ENCODE measurements around the gene PKHD1. TPM values are rescaled to one million over a fixed set of nuclear protein-coding genes. Genes with fewer than 3 reads are reported as not detected.
"Not testable (repeated sequence)": the region's sequence is repeated elsewhere in the genome, so short reads cannot be mapped to it uniquely, and the experiment has no call there.

PKHD1 gene
- total RNA-seq, 2 donors from 2014 or later = 33.3 to 53.4 TPM

DNA sequence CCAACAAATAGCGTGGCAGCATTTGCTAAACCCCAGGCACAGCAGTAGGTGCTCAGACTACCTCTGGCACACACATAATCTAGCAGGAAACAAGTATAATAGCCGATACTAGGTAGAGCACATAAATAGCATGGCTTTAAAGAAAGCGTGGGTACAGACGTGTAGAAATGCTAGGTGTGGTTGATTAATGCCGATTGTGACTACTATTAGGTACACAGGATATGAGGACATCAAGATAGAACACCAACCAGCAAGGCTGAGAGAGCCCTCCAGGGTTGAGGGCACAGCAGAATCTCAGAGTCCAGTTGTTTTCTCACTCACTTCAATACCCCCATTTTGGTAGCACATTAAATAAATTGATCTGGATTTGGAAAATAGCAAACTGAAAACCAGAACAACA lies 100.5 kb downstream of the PKHD1 start:
- Histone ChIP-seq H3K9me3 (no peaks in the 10 kb centered on the region), H3K4me1 (no peaks in the 10 kb centered on the region), H3K36me3 (replicated peaks in 1 of 2; ENCODE audit: insufficient read depth in 1 of 2, low read depth in 2 of 2) (no peaks in the 10 kb centered on the region), H3K27ac (no peak overlapping the region), H3K27me3 (no peaks in the 10 kb centered on the region), H3K4me3 (no peak overlapping the region)
- WGBS, 2 donors = 48 to 68% methylated on average over 5 of the region's 5 CpGs
- DNase-seq (no peak), ATAC-seq (no peak)
- intact Hi-C loops (cut with DNase I) = no loop called here
- no peak for TF ChIP-seq POLR2A (IDR thresholded peaks at IDR 0.05)
- TF ChIP-seq, protein P1, sequence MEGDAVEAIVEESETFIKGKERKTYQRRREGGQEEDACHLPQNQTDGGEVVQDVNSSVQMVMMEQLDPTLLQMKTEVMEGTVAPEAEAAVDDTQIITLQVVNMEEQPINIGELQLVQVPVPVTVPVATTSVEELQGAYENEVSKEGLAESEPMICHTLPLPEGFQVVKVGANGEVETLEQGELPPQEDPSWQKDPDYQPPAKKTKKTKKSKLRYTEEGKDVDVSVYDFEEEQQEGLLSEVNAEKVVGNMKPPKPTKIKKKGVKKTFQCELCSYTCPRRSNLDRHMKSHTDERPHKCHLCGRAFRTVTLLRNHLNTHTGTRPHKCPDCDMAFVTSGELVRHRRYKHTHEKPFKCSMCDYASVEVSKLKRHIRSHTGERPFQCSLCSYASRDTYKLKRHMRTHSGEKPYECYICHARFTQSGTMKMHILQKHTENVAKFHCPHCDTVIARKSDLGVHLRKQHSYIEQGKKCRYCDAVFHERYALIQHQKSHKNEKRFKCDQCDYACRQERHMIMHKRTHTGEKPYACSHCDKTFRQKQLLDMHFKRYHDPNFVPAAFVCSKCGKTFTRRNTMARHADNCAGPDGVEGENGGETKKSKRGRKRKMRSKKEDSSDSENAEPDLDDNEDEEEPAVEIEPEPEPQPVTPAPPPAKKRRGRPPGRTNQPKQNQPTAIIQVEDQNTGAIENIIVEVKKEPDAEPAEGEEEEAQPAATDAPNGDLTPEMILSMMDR (IDR thresholded peaks at IDR 0.05) = no peak

DNA sequence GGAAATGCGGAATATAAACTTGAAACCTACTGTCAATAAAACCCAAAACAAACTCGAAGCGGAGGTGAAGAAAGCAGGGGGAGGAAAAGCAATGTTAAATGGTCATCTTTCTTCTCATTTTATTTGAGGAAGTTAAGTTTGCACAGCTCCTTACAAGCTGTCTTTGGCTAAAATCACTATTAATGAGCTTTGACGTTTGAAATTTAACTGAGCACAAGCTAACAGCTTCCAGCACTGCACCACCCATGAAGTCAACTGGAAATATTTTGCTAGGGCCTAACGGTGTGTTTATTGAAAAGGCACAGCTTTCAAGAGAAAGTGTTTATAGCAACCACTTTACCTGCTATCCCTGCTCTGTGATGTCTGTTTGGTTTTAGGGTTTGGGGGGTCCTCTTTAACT lies 103.8 kb downstream of the PKHD1 start:
- intact Hi-C loops (cut with DNase I) = no loop called here
- Histone ChIP-seq H3K4me3 (no peak overlapping the region), H3K27ac (peak overlapping the region in 1 of 4 donors; percentile 7), H3K36me3 (replicated peaks in 1 of 2; ENCODE audit: insufficient read depth in 1 of 2, low read depth in 2 of 2) (no peaks in the 10 kb centered on the region), H3K27me3 (no peaks in the 10 kb centered on the region), H3K4me1 (no peaks in the 10 kb centered on the region), H3K9me3 (no peaks in the 10 kb centered on the region)
- ATAC-seq (no peak), DNase-seq (no peak)
- WGBS, 2 donors = 49 to 51% methylated on average over 5 of the region's 5 CpGs
- TF ChIP-seq, protein P1 (IDR thresholded peaks at IDR 0.05) = no peak
- TF ChIP-seq POLR2A (IDR thresholded peaks at IDR 0.05) = no peak

DNA sequence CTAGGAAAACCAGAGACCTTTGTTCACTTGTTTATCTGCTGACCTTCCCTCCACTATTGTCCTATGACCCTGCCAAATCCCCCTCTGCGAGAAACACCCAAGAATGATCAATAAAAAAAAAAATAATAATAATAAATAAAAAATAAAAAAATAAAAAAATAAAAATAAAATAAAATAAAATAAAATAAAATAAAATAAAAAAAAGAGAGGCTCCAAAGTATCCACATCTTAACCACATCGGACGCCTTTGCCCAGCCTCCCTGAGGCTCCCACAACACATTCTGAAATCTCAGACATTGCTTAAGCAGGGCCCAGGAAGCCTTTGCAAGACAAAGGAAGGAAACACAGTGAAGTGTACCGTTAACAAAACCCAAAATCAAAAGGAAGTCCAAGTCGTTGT lies 104.7 kb downstream of the PKHD1 start:
- intact Hi-C loops (cut with DNase I); H3K27ac ChIP-seq: not testable (repeated sequence)

DNA sequence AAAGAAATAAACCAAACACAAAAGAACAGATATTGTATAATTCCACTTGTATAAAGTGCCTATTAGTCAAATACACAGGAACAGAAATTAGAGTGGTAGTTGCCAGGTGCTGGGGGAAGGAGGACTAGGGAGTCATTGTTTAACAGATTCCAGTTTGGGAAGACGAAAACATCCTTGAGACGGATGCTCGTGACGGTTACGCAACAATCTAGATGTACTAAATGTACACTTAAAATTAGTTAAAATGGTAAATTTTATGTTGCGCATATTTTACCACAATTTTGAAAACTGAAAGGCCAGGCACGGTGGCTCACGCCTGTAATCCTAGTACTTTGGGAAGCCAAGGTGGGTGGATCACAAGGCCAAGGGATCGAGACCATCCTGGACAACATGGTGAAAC lies 111.0 kb downstream of the PKHD1 start:
- 86 to 87% methylated on average over 9 of the region's 9 CpGs for WGBS, 2 donors
- ATAC-seq = no peak
- no peak overlapping the region for H3K27ac ChIP-seq

More for the DNA sequence above, 104.7 kb downstream of the PKHD1 start:
- not testable (repeated sequence) for ATAC-seq; H3K36me3 ChIP-seq (replicated peaks in 1 of 2; ENCODE audit: insufficient read depth in 1 of 2, low read depth in 2 of 2); H3K27me3 ChIP-seq; H3K9me3 ChIP-seq; H3K4me1 ChIP-seq; H3K4me3 ChIP-seq; DNase-seq
- WGBS, 2 donors = 68 to 72% methylated on average over 5 of the region's 5 CpGs

DNA sequence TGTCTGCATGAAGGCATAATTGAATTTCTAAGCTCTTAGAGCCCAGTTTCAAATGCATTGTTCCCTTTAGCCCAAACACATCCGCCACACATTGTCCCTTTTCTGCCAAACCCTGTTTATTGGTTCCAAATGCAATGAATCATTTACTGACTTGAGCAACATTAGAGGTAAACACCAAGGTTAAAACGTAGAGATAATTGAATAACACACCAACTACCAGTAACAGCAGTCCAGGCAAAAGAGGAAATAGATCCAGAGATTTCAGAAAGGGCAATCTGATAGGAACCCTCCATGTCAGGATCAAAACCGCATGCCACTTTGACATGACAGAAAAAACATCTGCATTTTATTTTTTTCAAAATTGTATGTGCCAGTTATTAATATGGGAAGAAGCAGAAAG lies 114.8 kb downstream of the PKHD1 start:
- Histone ChIP-seq H3K4me3 (no peak overlapping the region), H3K27ac (no peak overlapping the region), H3K36me3 (replicated peaks in 1 of 2; ENCODE audit: insufficient read depth in 1 of 2, low read depth in 2 of 2) (no peaks in the 10 kb centered on the region), H3K4me1 (no peaks in the 10 kb centered on the region), H3K9me3 (no peaks in the 10 kb centered on the region), H3K27me3 (no peaks in the 10 kb centered on the region)
- intact Hi-C loops (cut with DNase I) = no loop called here
- no peak for ATAC-seq
- DNase-seq = no peak
- no peak for TF ChIP-seq POLR2A (IDR thresholded peaks at IDR 0.05)
- TF ChIP-seq, protein P1 (IDR thresholded peaks at IDR 0.05) = no peak
- 35 to 43% methylated on average over 3 of the region's 3 CpGs for WGBS, 2 donors

More for the DNA sequence above, 111.0 kb downstream of the PKHD1 start:
- H3K27me3 ChIP-seq = no peaks in the 10 kb centered on the region
- H3K4me3 ChIP-seq = no peak overlapping the region
- H3K36me3 ChIP-seq (replicated peaks in 1 of 2; ENCODE audit: insufficient read depth in 1 of 2, low read depth in 2 of 2) = no peaks in the 10 kb centered on the region
- no peak for DNase-seq
- intact Hi-C loops (cut with DNase I) = no loop called here
- H3K9me3 ChIP-seq = no peaks in the 10 kb centered on the region
- H3K4me1 ChIP-seq = no peaks in the 10 kb centered on the region
- TF ChIP-seq, protein P1 (IDR thresholded peaks at IDR 0.05) = no peak
- TF ChIP-seq POLR2A (IDR thresholded peaks at IDR 0.05) = no peak

Data from body of pancreas (tissue), 4 donors.